Neural progenitor cell (in vitro differentiated cells): ENCODE measurements around the gene DIDO1. TPM values are rescaled to one million over a fixed set of nuclear protein-coding genes. Genes with fewer than 3 reads are reported as not detected.

Source experiments
- DNase-seq: peaks from one replicate; pipeline ENCODE4 v3.0.0-alpha.2; 2016; ENCODE audit warnings: low spot score
- H2AFZ ChIP-seq: fragments of 200-600 bp; sonication (generic); replicated peaks from 2 replicates; pipeline ENCODE4 v1.6.1; 2016; ENCODE audit warnings: antibody characterized with exemption
- H3F3A ChIP-seq: fragments of 200-600 bp; sonication (generic); 2 replicates; pipeline ENCODE4 v1.6.1; 2016; ENCODE audit warnings: antibody characterized with exemption, low read depth
- H3K27ac ChIP-seq: fragments of 200-600 bp; sonication (generic); 2 replicates; pipeline ENCODE4 v1.5.1; 2016; ENCODE audit warnings: mild to moderate bottlenecking
- H3K27me3 ChIP-seq: fragments of 200-600 bp; sonication (generic); 2 replicates; pipeline ENCODE4 v1.6.1; 2016; ENCODE audit warnings: mild to moderate bottlenecking, moderate library complexity
- H3K36me3 ChIP-seq: fragments of 200-600 bp; sonication (generic); 2 replicates; pipeline ENCODE4 v1.5.1; 2016
- H3K4me1 ChIP-seq: fragments of 200-600 bp; sonication (generic); 2 replicates; pipeline ENCODE4 v1.6.1; 2016; ENCODE audit warnings: mixed run types
- H3K4me2 ChIP-seq: fragments of 200-600 bp; sonication (generic); 2 replicates; pipeline ENCODE4 v1.6.1; 2016
- H3K4me3 ChIP-seq: fragments of 200-600 bp; sonication (generic); 2 replicates; pipeline ENCODE4 v1.5.1; 2016
- H3K79me2 ChIP-seq: fragments of 200-600 bp; sonication (generic); 2 replicates; pipeline ENCODE4 v1.6.1; 2016; ENCODE audit warnings: low read depth
- H3K9ac ChIP-seq: fragments of 200-600 bp; sonication (generic); 2 replicates; pipeline ENCODE4 v1.6.1; 2016
- H3K9me3 ChIP-seq: fragments of 200-600 bp; sonication (generic); 2 replicates; pipeline ENCODE4 v1.5.1; 2016; ENCODE audit warnings: low read depth
- H4K20me1 ChIP-seq: fragments of 200-600 bp; sonication (generic); 2 replicates; pipeline ENCODE4 v1.6.1; 2016; ENCODE audit warnings: low read depth
- H3K27ac Mint-ChIP-seq: 3 replicates; pipeline ENCODE4 v1.8.0; 2021; ENCODE audit warnings: mixed read lengths
- H3K27me3 Mint-ChIP-seq: 2 replicates; pipeline ENCODE4 v1.8.0; 2022; ENCODE audit warnings: low read depth, mild to moderate bottlenecking, inconsistent platforms, moderate library complexity, mixed read lengths; ENCODE audit not compliant: insufficient read depth
- H3K36me3 Mint-ChIP-seq: 3 replicates; pipeline ENCODE4 v1.8.0; 2021; ENCODE audit warnings: mixed read lengths
- H3K4me1 Mint-ChIP-seq: 3 replicates; pipeline ENCODE4 v1.8.0; 2021; ENCODE audit warnings: mixed read lengths
- H3K4me3 Mint-ChIP-seq: 3 replicates; pipeline ENCODE4 v1.8.0; 2021; ENCODE audit warnings: mild to moderate bottlenecking, moderate library complexity, mixed read lengths
- H3K9me3 Mint-ChIP-seq: 3 replicates; pipeline ENCODE4 v1.8.0; 2020; ENCODE audit warnings: mixed read lengths
- CTCF ChIP-seq: fragments of 200-600 bp; sonication (generic); IDR thresholded peaks from 2 replicates; pipeline ENCODE4 v1.5.1; 2017; ENCODE audit warnings: antibody characterized with exemption, mild to moderate bottlenecking
- EZH2 ChIP-seq: fragments of 200-600 bp; sonication (generic); IDR thresholded peaks from 2 replicates; pipeline ENCODE4 v1.6.1; 2017; ENCODE audit warnings: antibody characterized with exemption, mild to moderate bottlenecking, moderate library complexity
- EZH2phosphoT487 ChIP-seq: fragments of 200-600 bp; sonication (generic); IDR thresholded peaks from 2 replicates; pipeline ENCODE4 v1.6.1; 2017; ENCODE audit warnings: antibody characterized with exemption
- total RNA-seq: library from RNA; depleted of rRNA; stranded (reverse); fragments of >200 nt; gene quantifications from 2 replicates; pipeline ENCODE4 v1.2.3, GENCODE V29; 2015; ENCODE audit warnings: low replicate concordance

Gene DIDO1
- total RNA-seq, 1 donor from 2014 or later: 64.5 TPM

- peak; percentile 29 for TF ChIP-seq CTCF
- TF ChIP-seq EZH2phosphoT487: no peak
- Histone ChIP-seq H3K9ac (no peak overlapping the region), H2AFZ (no peak overlapping the region), H3K4me1 (no peaks in the 10 kb centered on the region), H3K9me3 (no peaks in the 10 kb centered on the region), H3K79me2 (no peaks in the 10 kb centered on the region), H3K4me2 (no peak overlapping the region), H3K36me3 (no peaks in the 10 kb centered on the region), H3K27me3 (peaks cover 3% of the 10 kb centered on the region), H3F3A (no peaks in the 10 kb centered on the region), H3K27ac (no peak overlapping the region), H4K20me1 (no peaks in the 10 kb centered on the region), H3K4me3 (no peak overlapping the region)
- no peaks in the 10 kb centered on the region for H3K36me3 Mint-ChIP-seq
- H3K27ac Mint-ChIP-seq: no peak overlapping the region
- H3K4me1 Mint-ChIP-seq: peaks cover 4% of the 10 kb centered on the region
- no peaks in the 10 kb centered on the region for H3K9me3 Mint-ChIP-seq
- no peak for DNase-seq
- no peak overlapping the region for H3K4me3 Mint-ChIP-seq
- peaks cover 7% of the 10 kb centered on the region for H3K27me3 Mint-ChIP-seq
Observed at GRCh38 chr20:62965363-62965771, 39.1 kb upstream of the DIDO1 start.

- H3K4me2 ChIP-seq: no peak overlapping the region
- no peak overlapping the region for H2AFZ ChIP-seq
- Mint-ChIP-seq H3K4me1 (peaks cover 7% of the 10 kb centered on the region), H3K36me3 (no peaks in the 10 kb centered on the region), H3K27ac (no peak overlapping the region), H3K27me3 (peaks cover 7% of the 10 kb centered on the region), H3K4me3 (no peak overlapping the region), H3K9me3 (no peaks in the 10 kb centered on the region)
- TF ChIP-seq CTCF (no peak), EZH2 (no peak), EZH2phosphoT487 (no peak)
- H3K9ac ChIP-seq: no peak overlapping the region
- H3F3A ChIP-seq: no peaks in the 10 kb centered on the region
- H3K9me3 ChIP-seq: no peaks in the 10 kb centered on the region
- H3K36me3 ChIP-seq: no peaks in the 10 kb centered on the region
- H3K4me1 ChIP-seq: no peaks in the 10 kb centered on the region
- no peak overlapping the region for H3K27ac ChIP-seq
- H4K20me1 ChIP-seq: no peaks in the 10 kb centered on the region
- no peaks in the 10 kb centered on the region for H3K27me3 ChIP-seq
- no peak overlapping the region for H3K4me3 ChIP-seq
- H3K79me2 ChIP-seq: no peaks in the 10 kb centered on the region
- no peak for DNase-seq
Observed at GRCh38 chr20:62964700-62965099, 38.4 kb upstream of the DIDO1 start.

- Histone ChIP-seq H3K4me3 (no peak overlapping the region), H3K79me2 (no peaks in the 10 kb centered on the region), H3K4me2 (no peak overlapping the region), H3K9me3 (no peaks in the 10 kb centered on the region), H3K9ac (no peak overlapping the region), H3K27ac (no peak overlapping the region), H3K36me3 (no peaks in the 10 kb centered on the region), H4K20me1 (no peaks in the 10 kb centered on the region), H2AFZ (no peak overlapping the region), H3F3A (no peaks in the 10 kb centered on the region), H3K27me3 (no peaks in the 10 kb centered on the region), H3K4me1 (no peaks in the 10 kb centered on the region)
- TF ChIP-seq EZH2 (no peak), CTCF (no peak), EZH2phosphoT487 (no peak)
- DNase-seq: no peak
- no peaks in the 10 kb centered on the region for H3K36me3 Mint-ChIP-seq
- H3K9me3 Mint-ChIP-seq: no peaks in the 10 kb centered on the region
- no peak overlapping the region for H3K4me3 Mint-ChIP-seq
- H3K27me3 Mint-ChIP-seq: peaks cover 7% of the 10 kb centered on the region
- peaks cover 8% of the 10 kb centered on the region for H3K4me1 Mint-ChIP-seq
- H3K27ac Mint-ChIP-seq: no peak overlapping the region
Observed at GRCh38 chr20:62963614-62964397, 37.5 kb upstream of the DIDO1 start.
